Measurements from ENCODE around the gene PPP4C. TPM values are rescaled to one million over a fixed set of nuclear protein-coding genes. Genes with fewer than 3 reads are reported as not detected.

PPP4C gene
- total RNA-seq, 1 donor from 2014 or later: 124 TPM

DNA sequence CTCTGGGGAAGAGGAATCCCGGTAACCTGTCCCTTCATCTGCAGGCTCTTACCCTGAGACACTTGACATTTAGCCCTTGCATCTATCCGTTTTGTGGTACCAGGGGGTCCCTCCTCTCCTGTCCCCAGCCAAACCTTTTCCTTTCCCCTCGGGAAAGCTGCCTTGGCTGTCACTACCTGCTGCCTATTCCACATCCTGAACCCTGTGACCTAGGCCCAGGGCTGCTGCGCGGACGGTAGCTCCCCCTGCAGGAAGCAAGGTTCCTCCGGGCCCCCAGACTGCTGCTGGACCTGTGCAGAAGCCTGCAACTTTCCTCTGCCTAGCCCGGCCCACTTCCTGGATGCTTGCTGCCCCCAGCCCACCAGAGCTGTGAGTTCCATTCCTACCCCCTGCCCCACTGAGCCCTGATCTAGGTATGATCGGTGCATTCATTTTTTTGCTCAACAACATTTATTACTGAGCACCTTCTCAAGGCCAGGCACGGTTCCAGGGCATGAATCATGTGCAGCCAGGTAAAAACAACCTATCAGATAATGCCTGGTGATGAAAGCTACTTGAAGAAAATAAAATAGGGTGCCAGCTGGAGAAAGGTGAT, 20.7 kb upstream of the PPP4C start:
- no peak overlapping the region for H3K27ac Mint-ChIP-seq (ENCODE audit: unreplicated experiment)
- TF ChIP-seq, protein P1, sequence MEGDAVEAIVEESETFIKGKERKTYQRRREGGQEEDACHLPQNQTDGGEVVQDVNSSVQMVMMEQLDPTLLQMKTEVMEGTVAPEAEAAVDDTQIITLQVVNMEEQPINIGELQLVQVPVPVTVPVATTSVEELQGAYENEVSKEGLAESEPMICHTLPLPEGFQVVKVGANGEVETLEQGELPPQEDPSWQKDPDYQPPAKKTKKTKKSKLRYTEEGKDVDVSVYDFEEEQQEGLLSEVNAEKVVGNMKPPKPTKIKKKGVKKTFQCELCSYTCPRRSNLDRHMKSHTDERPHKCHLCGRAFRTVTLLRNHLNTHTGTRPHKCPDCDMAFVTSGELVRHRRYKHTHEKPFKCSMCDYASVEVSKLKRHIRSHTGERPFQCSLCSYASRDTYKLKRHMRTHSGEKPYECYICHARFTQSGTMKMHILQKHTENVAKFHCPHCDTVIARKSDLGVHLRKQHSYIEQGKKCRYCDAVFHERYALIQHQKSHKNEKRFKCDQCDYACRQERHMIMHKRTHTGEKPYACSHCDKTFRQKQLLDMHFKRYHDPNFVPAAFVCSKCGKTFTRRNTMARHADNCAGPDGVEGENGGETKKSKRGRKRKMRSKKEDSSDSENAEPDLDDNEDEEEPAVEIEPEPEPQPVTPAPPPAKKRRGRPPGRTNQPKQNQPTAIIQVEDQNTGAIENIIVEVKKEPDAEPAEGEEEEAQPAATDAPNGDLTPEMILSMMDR (IDR thresholded peaks at IDR 0.05; ENCODE audit: partially characterized antibody, unreplicated experiment): peak; percentile 43
- no peaks in the 10 kb centered on the region for H3K36me3 Mint-ChIP-seq (ENCODE audit: unreplicated experiment)
- H3K4me1 Mint-ChIP-seq (ENCODE audit: low read depth, unreplicated experiment): peaks cover 2% of the 10 kb centered on the region
- DNase-seq: peak; percentile 79
- peaks cover 9% of the 10 kb centered on the region for H3K27me3 Mint-ChIP-seq (ENCODE audit: unreplicated experiment)
- H3K4me3 Mint-ChIP-seq (ENCODE audit: unreplicated experiment): no peak overlapping the region
- H3K9me3 Mint-ChIP-seq (ENCODE audit: unreplicated experiment): peaks cover 5% of the 10 kb centered on the region

DNA sequence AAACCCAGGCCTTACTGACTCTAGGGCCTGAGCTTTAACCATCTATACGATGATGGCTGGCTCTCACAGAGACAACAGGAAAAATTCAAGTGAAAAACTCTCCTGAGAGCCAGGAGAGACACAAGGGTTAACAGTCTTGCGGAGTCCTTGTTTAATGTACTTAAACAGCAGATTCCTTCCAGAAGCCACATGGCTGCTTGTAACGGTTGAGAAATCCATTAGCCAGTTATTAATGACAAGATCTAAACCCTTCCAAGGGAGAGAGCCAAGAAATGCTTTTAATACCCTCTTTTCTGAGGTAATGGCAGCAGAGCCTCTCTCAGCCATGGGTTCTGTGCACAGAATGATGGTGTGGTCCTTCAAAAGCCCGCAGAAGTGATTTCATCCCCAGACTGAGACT, 15.4 kb upstream of the PPP4C start:
- H3K27me3 Mint-ChIP-seq (ENCODE audit: unreplicated experiment): peaks cover 12% of the 10 kb centered on the region
- TF ChIP-seq, protein P1 (IDR thresholded peaks at IDR 0.05; ENCODE audit: partially characterized antibody, unreplicated experiment): no peak
- peak overlapping the region; percentile 97 for H3K27ac Mint-ChIP-seq (ENCODE audit: unreplicated experiment)

DNA sequence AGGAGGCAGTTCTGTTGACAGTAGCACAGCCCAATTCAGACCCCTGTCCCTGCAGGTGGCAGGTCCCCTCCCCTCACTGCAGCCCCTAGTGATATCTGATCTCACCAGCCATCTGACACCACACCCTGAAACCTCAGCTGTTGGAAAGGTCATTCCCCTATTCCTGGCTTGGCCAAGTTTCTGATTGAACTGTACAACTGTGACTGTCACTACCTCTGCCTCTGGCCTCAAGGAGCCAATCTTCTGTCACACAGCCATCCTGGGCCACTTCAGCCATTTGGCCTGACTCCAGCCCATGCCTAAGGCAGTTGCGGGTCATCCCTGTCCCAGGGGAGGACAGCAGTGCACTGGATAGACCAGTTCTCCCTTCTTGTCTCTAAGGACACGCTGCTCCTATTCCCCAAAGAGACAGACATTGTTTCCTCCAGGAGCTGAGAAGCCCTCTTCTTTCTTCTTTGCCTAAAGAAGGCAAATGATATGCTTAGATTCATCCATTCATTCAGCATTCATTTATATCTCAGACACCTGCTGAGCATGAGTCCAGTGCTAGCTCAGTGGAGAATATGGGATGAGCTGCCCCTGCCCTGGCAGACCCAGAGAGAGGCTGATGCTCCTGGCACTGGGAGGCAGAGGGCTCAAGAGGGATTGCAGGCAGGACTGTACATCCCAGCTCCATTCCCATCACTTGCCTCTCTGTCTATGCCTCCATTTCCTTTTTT, 14.8 kb upstream of the PPP4C start:
- H3K27ac Mint-ChIP-seq (ENCODE audit: unreplicated experiment): peak overlapping the region; percentile 97
- H3K4me1 Mint-ChIP-seq (ENCODE audit: low read depth, unreplicated experiment): peaks cover 12% of the 10 kb centered on the region
- peaks cover 5% of the 10 kb centered on the region for H3K9me3 Mint-ChIP-seq (ENCODE audit: unreplicated experiment)
- TF ChIP-seq, protein P1 (IDR thresholded peaks at IDR 0.05; ENCODE audit: partially characterized antibody, unreplicated experiment): no peak
- H3K27me3 Mint-ChIP-seq (ENCODE audit: unreplicated experiment): peaks cover 13% of the 10 kb centered on the region
- peak; percentile 50 for DNase-seq
- H3K4me3 Mint-ChIP-seq (ENCODE audit: unreplicated experiment): peak overlapping the region; percentile 82
- no peaks in the 10 kb centered on the region for H3K36me3 Mint-ChIP-seq (ENCODE audit: unreplicated experiment)

More for the DNA sequence above, 15.4 kb upstream of the PPP4C start:
- Mint-ChIP-seq H3K4me3 (ENCODE audit: unreplicated experiment) (peak overlapping the region; percentile 82), H3K9me3 (ENCODE audit: unreplicated experiment) (peaks cover 6% of the 10 kb centered on the region), H3K4me1 (ENCODE audit: low read depth, unreplicated experiment) (peaks cover 12% of the 10 kb centered on the region), H3K36me3 (ENCODE audit: unreplicated experiment) (no peaks in the 10 kb centered on the region)
- no peak for DNase-seq

DNA sequence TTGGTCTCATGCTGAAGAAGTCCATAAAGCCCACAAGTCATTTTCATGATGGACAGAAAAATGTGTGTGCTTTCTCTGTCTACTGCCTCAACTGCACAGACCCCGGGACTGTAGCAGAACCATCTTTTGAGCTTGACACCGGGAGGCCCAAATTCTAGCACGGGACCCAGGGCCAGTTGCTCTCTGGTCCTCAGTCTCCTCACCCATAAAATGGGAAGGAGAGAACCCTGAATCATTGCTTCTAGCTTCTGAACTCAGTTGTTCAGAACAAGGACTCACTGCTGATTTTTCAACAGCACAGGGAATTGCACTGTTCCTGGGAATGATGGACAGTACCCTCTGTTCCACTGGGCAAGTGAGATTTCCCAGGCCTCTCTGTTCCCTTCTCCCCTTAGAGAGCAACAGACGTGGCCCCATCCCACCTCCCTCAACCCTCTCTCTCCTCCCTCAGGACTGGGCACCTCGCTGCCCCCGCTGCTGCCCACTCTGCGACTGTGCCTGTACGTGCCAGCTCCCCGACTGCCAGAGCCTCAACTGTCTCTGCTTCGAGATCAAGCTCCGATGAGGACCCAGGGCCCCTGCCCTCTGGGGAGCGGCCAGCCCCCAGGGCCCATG, 12.4 kb upstream of the PPP4C start:
- no peak for DNase-seq
- Mint-ChIP-seq H3K4me1 (ENCODE audit: low read depth, unreplicated experiment) (peaks cover 18% of the 10 kb centered on the region), H3K27ac (ENCODE audit: unreplicated experiment) (no peak overlapping the region), H3K27me3 (ENCODE audit: unreplicated experiment) (peaks cover 11% of the 10 kb centered on the region), H3K9me3 (ENCODE audit: unreplicated experiment) (peaks cover 5% of the 10 kb centered on the region), H3K4me3 (ENCODE audit: unreplicated experiment) (no peak overlapping the region), H3K36me3 (ENCODE audit: unreplicated experiment) (no peaks in the 10 kb centered on the region)
- TF ChIP-seq, protein P1 (IDR thresholded peaks at IDR 0.05; ENCODE audit: partially characterized antibody, unreplicated experiment): no peak
